Tibial artery (tissue), 4 donors: ENCODE results near the gene COL28A1.
"Not testable (repeated sequence)": the region's sequence is repeated elsewhere in the genome, so short reads cannot be mapped to it uniquely, and the experiment has no call there.

ENCODE experiments used
- DNase-seq, 2 donors: peaks; one replicate each; pipeline ENCODE4 v3.0.0-alpha.2; 2019
- H3K27ac ChIP-seq, 2 donors: fragments of 200-600 bp; sonication (generic) in 1 of 2; 1 replicate in 1 of 2; 2 replicates in 1 of 2; pipeline ENCODE4 v1.5.1; 2018 to 2019; ENCODE audit warnings: mild to moderate bottlenecking in 1 of 2
- H3K27me3 ChIP-seq, 2 donors: fragments of 200-600 bp; sonication (generic) in 1 of 2; one replicate each; pipeline versions ENCODE4 v1.5.1 to v1.6.0; 2016 to 2019
- H3K36me3 ChIP-seq, 3 donors: fragments of 200-600 bp; sonication (generic) in 2 of 3; one replicate each; pipeline ENCODE4 v1.5.1; 2016 to 2019; ENCODE audit warnings: mild to moderate bottlenecking in 2 of 3
- H3K4me1 ChIP-seq, 4 donors: fragments of 200-600 bp; sonication (generic) in 2 of 4; 1 replicate in 3 of 4; 2 replicates in 1 of 4; pipeline ENCODE4 v1.5.1; 2016 to 2019
- H3K4me3 ChIP-seq, 2 donors: fragments of 200-600 bp; sonication (generic) in 1 of 2; 1 replicate in 1 of 2; 2 replicates in 1 of 2; pipeline ENCODE4 v1.5.1; 2018 to 2019; ENCODE audit warnings: mild to moderate bottlenecking in 2 of 2
- H3K9me3 ChIP-seq, 3 donors: fragments of 200-600 bp; sonication (generic) in 1 of 3; one replicate each; pipeline ENCODE4 v1.5.1; 2016 to 2019
- CTCF ChIP-seq, 2 experiments: fragments of 200-600 bp in 1 of 2; fragments of 450-650 bp in 1 of 2; IDR thresholded peaks; one replicate each; pipeline ENCODE4 v1.5.1; 2017 to 2019; ENCODE audit warnings: antibody characterized with exemption in 2 of 2, mild to moderate bottlenecking in 1 of 2, moderate library complexity in 1 of 2
- intact Hi-C: fragments of 100-400 bp; cut with DNase I; formaldehyde crosslinking; loops from one replicate; pipeline ENCODE4 v1.15.0; 2023; ENCODE audit warnings: low total_unique reads

Gene COL28A1

GRCh38 chr7:7474436-7474835 is 61.2 kb downstream of the COL28A1 start:
- Histone ChIP-seq H3K4me3 (no peak overlapping the region), H3K36me3 (no peaks in the 10 kb centered on the region), H3K27me3 (no peaks in the 10 kb centered on the region), H3K27ac (no peak overlapping the region), H3K9me3 (no peaks in the 10 kb centered on the region), H3K4me1 (no peaks in the 10 kb centered on the region)
- DNase-seq = no peak
- no peak for TF ChIP-seq CTCF (IDR thresholded peaks at IDR 0.05)
- intact Hi-C loops = no loop called here

- H3K36me3 ChIP-seq, H3K27ac ChIP-seq, DNase-seq, H3K4me1 ChIP-seq, intact Hi-C loops, H3K4me3 ChIP-seq, H3K27me3 ChIP-seq, H3K9me3 ChIP-seq: not testable (repeated sequence)
Observed at GRCh38 chr7:7464991-7465765, 70.5 kb downstream of the COL28A1 start.

GRCh38 chr7:7454000-7454399 is 81.7 kb downstream of the COL28A1 start:
- no peak overlapping the region for H3K27ac ChIP-seq
- DNase-seq = no peak
- H3K4me1 ChIP-seq = no peaks in the 10 kb centered on the region
- no peak overlapping the region for H3K4me3 ChIP-seq
- intact Hi-C loops = no loop called here
- H3K9me3 ChIP-seq = peaks cover 0 to 13% (median 0%) of the 10 kb centered on the region in 3 donors
- TF ChIP-seq CTCF (IDR thresholded peaks at IDR 0.05) = no peak
- H3K36me3 ChIP-seq = no peaks in the 10 kb centered on the region
- H3K27me3 ChIP-seq = no peaks in the 10 kb centered on the region

- Histone ChIP-seq H3K27me3 (no peaks in the 10 kb centered on the region), H3K9me3 (peaks cover 0 to 21% (median 0%) of the 10 kb centered on the region in 3 donors), H3K4me1 (no peaks in the 10 kb centered on the region), H3K27ac (no peak overlapping the region), H3K4me3 (no peak overlapping the region), H3K36me3 (no peaks in the 10 kb centered on the region)
- no peak for TF ChIP-seq CTCF (IDR thresholded peaks at IDR 0.05)
- intact Hi-C loops = no loop called here
- DNase-seq = no peak
Observed at GRCh38 chr7:7452652-7453051, 83.0 kb downstream of the COL28A1 start.

- DNase-seq = no peak
- intact Hi-C loops = no loop called here
- TF ChIP-seq CTCF (IDR thresholded peaks at IDR 0.05) = no peak
- no peaks in the 10 kb centered on the region for H3K27me3 ChIP-seq
- H3K36me3 ChIP-seq = no peaks in the 10 kb centered on the region
- peaks cover 0 to 21% (median 0%) of the 10 kb centered on the region in 3 donors for H3K9me3 ChIP-seq
- no peaks in the 10 kb centered on the region for H3K4me1 ChIP-seq
- no peak overlapping the region for H3K4me3 ChIP-seq
- no peak overlapping the region for H3K27ac ChIP-seq
Observed at GRCh38 chr7:7452119-7452518, 83.6 kb downstream of the COL28A1 start.

GRCh38 chr7:7449055-7449454 is 86.6 kb downstream of the COL28A1 start:
- no peaks in the 10 kb centered on the region for H3K4me1 ChIP-seq
- no peaks in the 10 kb centered on the region for H3K36me3 ChIP-seq
- H3K4me3 ChIP-seq = no peak overlapping the region
- DNase-seq = no peak
- no peaks in the 10 kb centered on the region for H3K27me3 ChIP-seq
- H3K9me3 ChIP-seq = peaks cover 0 to 21% (median 0%) of the 10 kb centered on the region in 3 donors
- no peak for TF ChIP-seq CTCF (IDR thresholded peaks at IDR 0.05)
- no peak overlapping the region for H3K27ac ChIP-seq
- intact Hi-C loops = no loop called here
